GM18502 (cell line): ENCODE measurements around the gene PAK4.
"Not testable (repeated sequence)": the region's sequence is repeated elsewhere in the genome, so short reads cannot be mapped to it uniquely, and the experiment has no call there.

ENCODE experiments used
- ATAC-seq: cut with Tn5 transposase; IDR thresholded peaks from one replicate; pipeline ENCODE4 v1.9.1; 2021; ENCODE audit warnings: mild to moderate bottlenecking; ENCODE audit not compliant: unreplicated experiment, poor library complexity

Gene PAK4

GRCh38 chr19:39128516-39129079 is 3.0 kb downstream of the PAK4 start:
- no peak for ATAC-seq

- ATAC-seq, result no peak
These were observed 3.5 kb downstream of the PAK4 start for GRCh38 chr19:39129116-39129515.

- no peak for ATAC-seq
These were observed 5.0 kb downstream of the PAK4 start for GRCh38 chr19:39130337-39131254.

GRCh38 chr19:39131255-39131755 is 5.7 kb downstream of the PAK4 start:
- ATAC-seq, result no peak

- ATAC-seq, result no peak
These were observed 6.9 kb downstream of the PAK4 start for GRCh38 chr19:39132344-39132969.

GRCh38 chr19:39133431-39134270 is 8.1 kb downstream of the PAK4 start:
- no peak for ATAC-seq

- no peak for ATAC-seq
These were observed 10.1 kb downstream of the PAK4 start for GRCh38 chr19:39135701-39136100.

- no peak for ATAC-seq
These were observed 10.8 kb downstream of the PAK4 start for GRCh38 chr19:39136225-39136940.

- no peak for ATAC-seq
These were observed 11.5 kb downstream of the PAK4 start for GRCh38 chr19:39137131-39137530.

- ATAC-seq, result no peak
These were observed 12.9 kb downstream of the PAK4 start for GRCh38 chr19:39138221-39139211.

- ATAC-seq, result no peak
These were observed 13.8 kb downstream of the PAK4 start for GRCh38 chr19:39139305-39139874.

GRCh38 chr19:39139971-39140453 is 14.4 kb downstream of the PAK4 start:
- no peak for ATAC-seq

- ATAC-seq, result no peak
These were observed 15.0 kb downstream of the PAK4 start for GRCh38 chr19:39140594-39140993.

GRCh38 chr19:39141929-39142328 is 16.3 kb downstream of the PAK4 start:
- ATAC-seq, result no peak

- no peak for ATAC-seq
These were observed 17.0 kb downstream of the PAK4 start for GRCh38 chr19:39142630-39143029.

GRCh38 chr19:39143757-39144289 is 18.2 kb downstream of the PAK4 start:
- not testable (repeated sequence) for ATAC-seq

GRCh38 chr19:39144290-39145071 is 18.9 kb downstream of the PAK4 start:
- no peak for ATAC-seq
